Loucy (cell line): Measurements from ENCODE around the gene ZNF865.

ENCODE experiments used
- H2AFZ ChIP-seq: fragments of 200-600 bp; sonication (generic); 2 replicates; pipeline ENCODE4 v1.6.0; 2016; ENCODE audit warnings: antibody characterized with exemption, mild to moderate bottlenecking, low read length, moderate library complexity
- H3F3A ChIP-seq: fragments of 200-600 bp; 2 replicates; pipeline ENCODE4 v1.6.0; 2016; ENCODE audit warnings: antibody characterized with exemption, low read depth, mild to moderate bottlenecking
- H3K27me3 ChIP-seq: fragments of 200-600 bp; sonication (generic); 2 replicates; pipeline ENCODE4 v1.6.1; 2014; ENCODE audit warnings: low read length, mild to moderate bottlenecking; ENCODE audit not compliant: insufficient read depth, poor library complexity, severe bottlenecking
- H3K36me3 ChIP-seq: fragments of 200-600 bp; sonication (generic); 2 replicates; pipeline ENCODE4 v1.6.1; 2016; ENCODE audit warnings: low read length; ENCODE audit not compliant: insufficient read depth
- H3K4me1 ChIP-seq: fragments of 200-600 bp; sonication (generic); 2 replicates; pipeline ENCODE4 v1.5.1; 2014; ENCODE audit warnings: low read length, mild to moderate bottlenecking; ENCODE audit not compliant: insufficient read depth, poor library complexity, severe bottlenecking
- H3K4me2 ChIP-seq: fragments of 200-600 bp; sonication (generic); 2 replicates; pipeline ENCODE4 v1.6.0; 2014; ENCODE audit warnings: antibody characterized with exemption, low read length, low read depth, mild to moderate bottlenecking; ENCODE audit not compliant: poor library complexity, severe bottlenecking
- H3K4me3 ChIP-seq: fragments of 200-600 bp; sonication (generic); 2 replicates; pipeline ENCODE4 v1.5.1; 2014; ENCODE audit warnings: low read length, mild to moderate bottlenecking, mixed read lengths; ENCODE audit not compliant: poor library complexity, severe bottlenecking
- H3K79me2 ChIP-seq: fragments of 200-600 bp; sonication (generic); 2 replicates; pipeline ENCODE4 v1.6.1; 2014; ENCODE audit warnings: low read length; ENCODE audit not compliant: insufficient read depth
- H3K9ac ChIP-seq: fragments of 200-600 bp; sonication (generic); 2 replicates; pipeline ENCODE4 v1.6.0; 2014; ENCODE audit warnings: mild to moderate bottlenecking, low read depth, low read length, moderate library complexity; ENCODE audit not compliant: poor library complexity, severe bottlenecking
- H3K9me2 ChIP-seq: fragments of 200-600 bp; sonication (generic); replicated peaks from 2 replicates; pipeline ENCODE4 v1.6.1; 2016; ENCODE audit warnings: low read depth, low read length, mixed read lengths
- H3K9me3 ChIP-seq: fragments of 200-600 bp; sonication (generic); 2 replicates; pipeline ENCODE4 v1.6.1; 2014; ENCODE audit warnings: mild to moderate bottlenecking, antibody characterized with exemption, low read length, low read depth; ENCODE audit not compliant: insufficient read depth
- H4K20me1 ChIP-seq: fragments of 200-600 bp; sonication (generic); 2 replicates; pipeline ENCODE4 v1.6.0; 2014; ENCODE audit warnings: antibody characterized with exemption, low read length, mild to moderate bottlenecking; ENCODE audit not compliant: insufficient read depth, poor library complexity, severe bottlenecking
- CTCF ChIP-seq: fragments of 200-600 bp; sonication (generic); conservative IDR thresholded peaks from 2 replicates; pipeline ENCODE4 v1.5.1; 2014; ENCODE audit warnings: mild to moderate bottlenecking, antibody characterized with exemption, low read length
- EZH2phosphoT487 ChIP-seq: fragments of 200-600 bp; IDR thresholded peaks from 2 replicates; pipeline ENCODE4 v1.6.1; 2018; ENCODE audit warnings: antibody characterized with exemption, mild to moderate bottlenecking, moderate library complexity, borderline replicate concordance

The ZNF865 gene

GRCh38 chr19:55585658-55586339 is 19.6 kb upstream of the ZNF865 start:
- no peaks in the 10 kb centered on the region for H3K9me3 ChIP-seq
- TF ChIP-seq EZH2phosphoT487 (no peak), CTCF (no peak)
- no peaks in the 10 kb centered on the region for H3K36me3 ChIP-seq
- H2AFZ ChIP-seq = peak overlapping the region; percentile 96
- no peaks in the 10 kb centered on the region for H3K9me2 ChIP-seq
- peak overlapping the region; percentile 93 for H3K4me2 ChIP-seq
- peaks cover 11% of the 10 kb centered on the region; the same call in 1 of the 2 replicates for H3F3A ChIP-seq
- peak overlapping the region; percentile 72 for H3K4me3 ChIP-seq
- no peaks in the 10 kb centered on the region for H3K27me3 ChIP-seq
- peak overlapping the region; percentile 59 for H3K9ac ChIP-seq
- no peaks in the 10 kb centered on the region for H4K20me1 ChIP-seq
- H3K79me2 ChIP-seq = peaks cover 7% of the 10 kb centered on the region; the same call in 1 of the 2 replicates
- H3K4me1 ChIP-seq = peaks cover 24% of the 10 kb centered on the region

- no peaks in the 10 kb centered on the region for H3K9me2 ChIP-seq
- no peak overlapping the region for H2AFZ ChIP-seq
- peaks cover 18% of the 10 kb centered on the region for H3K4me1 ChIP-seq
- TF ChIP-seq EZH2phosphoT487 = no peak
- TF ChIP-seq CTCF = no peak
- H3K79me2 ChIP-seq = no peaks in the 10 kb centered on the region
- H3K9me3 ChIP-seq = no peaks in the 10 kb centered on the region
- peaks cover 11% of the 10 kb centered on the region; the same call in 1 of the 2 replicates for H3F3A ChIP-seq
- no peaks in the 10 kb centered on the region for H4K20me1 ChIP-seq
- peak overlapping the region; percentile 39 for H3K4me3 ChIP-seq
- no peaks in the 10 kb centered on the region for H3K36me3 ChIP-seq
- H3K4me2 ChIP-seq = peak overlapping the region; percentile 93
- H3K9ac ChIP-seq = no peak overlapping the region
- no peaks in the 10 kb centered on the region for H3K27me3 ChIP-seq
Measured at GRCh38 chr19:55586976-55587668, 18.3 kb upstream of the ZNF865 start.

DNA sequence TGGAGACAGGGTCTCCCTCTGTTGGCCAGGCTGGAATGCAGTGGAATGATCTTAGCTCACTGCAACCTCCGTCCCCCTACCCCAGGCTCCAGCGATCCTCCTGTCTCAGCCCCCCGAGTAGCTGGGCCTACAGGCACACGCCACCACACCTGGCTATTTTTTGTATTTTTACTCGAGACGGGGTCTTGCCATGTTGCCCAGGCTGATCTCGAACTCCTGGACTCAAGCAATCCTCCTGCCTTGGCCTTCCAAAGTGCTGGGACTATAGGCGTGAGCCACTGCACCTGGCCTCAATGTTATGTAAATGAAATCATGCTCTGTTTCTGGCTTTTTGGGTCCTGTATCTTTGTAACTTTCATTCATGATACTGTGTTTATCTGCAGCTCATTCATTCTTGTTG is 16.7 kb upstream of the ZNF865 start:
- H3K36me3 ChIP-seq = no peaks in the 10 kb centered on the region
- H3K9me2 ChIP-seq = no peaks in the 10 kb centered on the region
- H2AFZ ChIP-seq = no peak overlapping the region
- no peaks in the 10 kb centered on the region for H4K20me1 ChIP-seq
- peaks cover 11% of the 10 kb centered on the region; the same call in 1 of the 2 replicates for H3F3A ChIP-seq
- H3K9ac ChIP-seq = no peak overlapping the region
- TF ChIP-seq CTCF (no peak), EZH2phosphoT487 (no peak)
- no peaks in the 10 kb centered on the region for H3K79me2 ChIP-seq
- no peak overlapping the region for H3K4me2 ChIP-seq
- peaks cover 18% of the 10 kb centered on the region for H3K4me1 ChIP-seq
- no peaks in the 10 kb centered on the region for H3K9me3 ChIP-seq
- no peaks in the 10 kb centered on the region for H3K27me3 ChIP-seq
- no peak overlapping the region for H3K4me3 ChIP-seq
